Muscle of arm (tissue), 12 donors: ENCODE results near the gene CXADR. TPM values are rescaled to one million over a fixed set of nuclear protein-coding genes. Genes with fewer than 3 reads are reported as not detected.
"Not testable (repeated sequence)": the region's sequence is repeated elsewhere in the genome, so short reads cannot be mapped to it uniquely, and the experiment has no call there.

Source experiments
- DNase-seq: peaks from one replicate; pipeline ENCODE4 v3.0.0-alpha.2; 2013
- polyA plus RNA-seq, 12 donors: library from polyadenylated mRNA; unstranded; fragments of 120-200 nt; gene quantifications; one replicate each; pipeline ENCODE4 v1.2.1, GENCODE V29; 2013; ENCODE audit not compliant: insufficient read length in 12 of 12

The CXADR gene
- polyA plus RNA-seq, 12 donors = 0.48 to 21.2 (median 1.0) TPM; not detected in 1

GRCh38 chr21:17501107-17502006, 11.5 kb upstream of the CXADR start:
- no peak for DNase-seq

- not testable (repeated sequence) for DNase-seq
Measured at GRCh38 chr21:17502985-17503384, 9.9 kb upstream of the CXADR start.

GRCh38 chr21:17506951-17507350, 5.9 kb upstream of the CXADR start:
- no peak for DNase-seq

- DNase-seq = no peak
Measured at GRCh38 chr21:17507591-17507990, 5.3 kb upstream of the CXADR start.

- no peak for DNase-seq
Measured at GRCh38 chr21:17513214-17514123, 626 bp downstream of the CXADR start.

GRCh38 chr21:17514124-17514845, 1.4 kb downstream of the CXADR start:
- DNase-seq = no peak

- not testable (repeated sequence) for DNase-seq
Measured at GRCh38 chr21:17517008-17517407, 4.2 kb downstream of the CXADR start.

GRCh38 chr21:17519208-17519738, 6.4 kb downstream of the CXADR start:
- no peak for DNase-seq

- DNase-seq = no peak
Measured at GRCh38 chr21:17519965-17520609, 7.2 kb downstream of the CXADR start.

GRCh38 chr21:17523007-17523451, 10.2 kb downstream of the CXADR start:
- DNase-seq = no peak

GRCh38 chr21:17523979-17524494, 11.2 kb downstream of the CXADR start:
- not testable (repeated sequence) for DNase-seq

GRCh38 chr21:17524635-17525034, 11.8 kb downstream of the CXADR start:
- no peak for DNase-seq

GRCh38 chr21:17526776-17527175, 13.9 kb downstream of the CXADR start:
- no peak for DNase-seq

- no peak for DNase-seq
Measured at GRCh38 chr21:17527240-17527639, 14.4 kb downstream of the CXADR start.

- DNase-seq = no peak
Measured at GRCh38 chr21:17527711-17528110, 14.9 kb downstream of the CXADR start.

GRCh38 chr21:17529648-17530047, 16.8 kb downstream of the CXADR start:
- no peak for DNase-seq

- no peak for DNase-seq
Measured at GRCh38 chr21:17532292-17532691, 19.4 kb downstream of the CXADR start.

GRCh38 chr21:17536381-17536780, 23.5 kb downstream of the CXADR start:
- no peak for DNase-seq

GRCh38 chr21:17537299-17537698, 24.5 kb downstream of the CXADR start:
- DNase-seq = no peak

GRCh38 chr21:17538576-17538975, 25.7 kb downstream of the CXADR start:
- DNase-seq = no peak

GRCh38 chr21:17539323-17539722, 26.5 kb downstream of the CXADR start:
- no peak for DNase-seq
